Activated CD8-positive, alpha-beta memory T cell treated with anti-CD3 and anti-CD28 coated beads for 4 hours (primary cell): ENCODE measurements around the gene HOXA3.

ENCODE experiments used
- DNase-seq, 2 donors: peaks; one replicate each; pipeline ENCODE4 v3.0.0-alpha.2; 2020; ENCODE audit warnings: low read depth in 2 of 2

The HOXA3 gene

GRCh38 chr7:27091105-27091504, 61.3 kb downstream of the HOXA3 start:
- no peak for DNase-seq

GRCh38 chr7:27088002-27088922, 64.1 kb downstream of the HOXA3 start:
- DNase-seq: no peak

GRCh38 chr7:27083646-27084045, 68.7 kb downstream of the HOXA3 start:
- DNase-seq: no peak

- DNase-seq: no peak
Observed at GRCh38 chr7:27082171-27082570, 70.2 kb downstream of the HOXA3 start.

GRCh38 chr7:27080844-27081436, 71.4 kb downstream of the HOXA3 start:
- no peak for DNase-seq

DNA sequence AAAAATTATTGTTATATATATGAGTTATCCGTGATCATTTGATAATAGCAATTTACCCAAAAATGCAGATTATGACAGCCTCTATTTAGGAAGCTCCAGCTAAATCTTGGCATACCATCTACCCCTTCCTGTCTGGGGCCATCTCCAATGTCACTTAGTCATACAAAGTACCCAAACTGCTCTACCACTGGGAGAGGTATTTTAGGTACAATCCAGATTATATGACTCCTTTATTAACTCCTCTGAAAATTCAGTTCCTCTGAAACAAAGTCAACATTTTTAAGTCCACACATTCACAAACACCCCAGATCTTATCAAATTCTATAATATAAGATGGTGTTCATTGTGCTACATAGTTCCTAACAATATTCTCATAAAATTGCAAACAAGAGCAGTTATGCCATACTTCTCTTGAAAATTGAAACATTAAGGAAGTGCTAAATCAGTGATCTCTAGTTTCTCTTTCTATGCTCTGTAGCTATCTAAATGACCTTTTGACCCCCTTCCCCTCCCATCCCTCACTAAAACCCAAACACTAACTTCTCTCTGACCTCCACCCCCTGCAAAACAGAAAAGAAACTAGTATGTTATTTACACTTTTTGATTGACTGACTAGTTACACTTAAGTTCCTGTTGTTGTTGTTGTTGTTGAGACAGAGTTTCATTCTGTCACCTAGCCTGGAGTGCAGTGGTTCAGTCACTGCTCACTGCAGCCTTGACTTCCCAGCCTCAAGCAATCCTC, 73.0 kb downstream of the HOXA3 start:
- no peak for DNase-seq

DNA sequence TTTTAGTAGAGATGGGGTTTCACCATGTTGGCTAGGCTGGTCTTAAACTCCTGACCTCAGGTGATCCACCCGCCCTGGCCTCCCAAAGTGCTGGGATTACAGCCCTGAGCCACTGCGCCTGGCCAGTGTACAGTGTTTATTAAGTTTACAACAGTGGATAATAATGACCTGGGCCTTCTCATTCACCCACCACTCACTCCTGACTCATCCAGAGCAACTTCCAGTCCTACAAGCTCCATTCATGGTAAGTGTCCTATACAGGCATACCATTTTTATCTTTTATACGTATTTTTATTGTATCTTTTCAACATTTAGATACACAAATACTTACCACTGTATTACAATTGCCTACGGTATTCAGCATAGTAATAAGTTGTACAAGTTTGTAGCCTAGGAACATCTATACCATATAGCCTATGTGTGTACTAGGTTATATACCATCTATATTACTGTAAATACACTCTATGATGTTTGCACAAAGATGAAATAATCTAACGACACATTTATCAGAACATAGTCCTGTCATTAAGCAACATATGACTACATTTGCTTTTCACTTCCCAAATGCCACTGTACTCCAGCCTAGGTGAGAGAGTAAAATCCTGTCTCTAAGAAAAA, 73.7 kb downstream of the HOXA3 start:
- DNase-seq: no peak

DNA sequence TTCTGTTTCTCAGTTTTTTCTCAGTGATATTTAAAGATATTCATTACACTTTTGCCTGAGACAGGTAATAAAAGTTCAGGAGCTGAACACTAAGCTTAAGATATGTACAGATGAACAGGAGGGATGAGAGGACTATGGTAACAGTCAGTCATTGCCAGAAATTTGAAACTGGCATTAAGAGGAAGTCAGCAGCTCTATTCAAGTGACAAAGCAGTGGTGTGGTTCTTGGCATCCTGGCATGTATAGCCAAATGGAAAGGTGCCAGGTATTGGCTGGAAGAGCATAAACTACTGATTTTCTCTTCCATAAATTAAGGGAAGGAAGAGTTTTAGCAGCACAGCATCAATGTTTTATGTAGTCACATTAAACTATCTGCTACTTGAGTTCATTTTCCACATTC, 79.3 kb downstream of the HOXA3 start:
- DNase-seq: no peak

GRCh38 chr7:27071622-27072390, 80.6 kb downstream of the HOXA3 start:
- DNase-seq: no peak

GRCh38 chr7:27068259-27068658, 84.1 kb downstream of the HOXA3 start:
- no peak for DNase-seq

- DNase-seq: no peak
Observed at GRCh38 chr7:27066148-27066547, 86.2 kb downstream of the HOXA3 start.

DNA sequence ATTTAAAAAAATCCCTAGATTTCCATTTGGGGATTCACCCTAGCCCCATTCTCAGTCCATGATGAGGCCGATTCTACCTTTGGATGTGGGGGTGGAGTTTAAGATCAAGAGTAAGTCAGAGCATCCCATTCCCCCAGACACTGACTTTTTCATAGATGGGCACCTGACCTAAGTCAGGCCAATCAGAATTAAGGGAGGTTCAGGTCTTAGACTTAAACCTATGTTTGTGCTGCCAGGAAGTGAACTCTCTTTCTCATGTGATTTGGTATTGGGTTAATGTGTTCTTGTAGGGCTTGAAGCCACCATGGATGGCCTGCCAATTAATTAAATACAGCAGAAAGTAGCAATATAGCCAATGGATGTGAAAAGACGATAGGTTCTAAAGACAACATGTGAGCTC, 86.7 kb downstream of the HOXA3 start:
- no peak for DNase-seq

- DNase-seq: no peak
Observed at GRCh38 chr7:27064661-27065060, 87.7 kb downstream of the HOXA3 start.

DNA sequence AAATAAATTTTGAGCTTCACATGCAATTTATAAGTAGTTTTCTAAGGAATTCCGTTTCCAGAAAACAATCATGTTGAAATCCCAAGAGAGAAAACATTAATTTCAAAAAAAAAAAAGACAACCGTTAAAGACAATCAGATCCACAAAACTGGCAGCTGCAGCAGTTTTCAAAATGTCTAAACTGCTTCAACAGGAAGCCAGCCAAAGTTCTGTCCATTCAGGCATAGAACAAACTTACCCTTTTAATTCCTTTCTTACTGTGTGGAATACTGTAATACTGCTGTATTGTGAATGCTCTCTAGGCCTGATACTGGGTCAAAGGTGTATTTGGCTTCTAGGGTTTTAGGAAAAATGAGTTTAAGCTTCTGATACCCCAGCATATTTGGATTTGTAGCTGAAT, 88.2 kb downstream of the HOXA3 start:
- DNase-seq: no peak

DNA sequence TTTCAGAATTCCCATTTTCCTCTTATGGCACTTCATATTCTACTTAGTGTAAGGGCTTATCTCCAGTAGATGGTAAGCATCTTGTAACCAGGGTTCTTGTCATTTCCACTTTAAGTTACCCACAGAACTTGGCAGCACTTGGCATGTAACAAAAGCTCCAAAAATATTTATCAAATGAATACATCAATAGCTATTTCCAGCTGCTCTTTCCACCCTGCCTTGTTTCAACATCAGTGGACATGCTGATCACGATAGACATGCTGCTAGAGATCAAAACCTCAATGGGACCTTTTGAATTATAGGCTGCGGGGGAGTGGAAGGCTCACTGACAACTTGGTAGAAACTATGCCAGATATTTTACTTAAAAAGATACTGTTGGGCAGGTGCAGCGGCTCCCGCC, 89.4 kb downstream of the HOXA3 start:
- no peak for DNase-seq
